WTC11 (cell line): ENCODE measurements around the gene SHF.

Experiments
- E2F5 ChIP-seq: sonication (generic); formaldehyde crosslinking; IDR thresholded peaks from 2 replicates; pipeline ENCODE4 v1.8.1; 2022; ENCODE audit warnings: mild to moderate bottlenecking, moderate library complexity, missing genetic modification reagents
- MLX ChIP-seq: sonication (generic); formaldehyde crosslinking; IDR thresholded peaks from 2 replicates; pipeline ENCODE4 v1.8.1; 2023; ENCODE audit warnings: mild to moderate bottlenecking, missing genetic modification reagents, moderate library complexity
- SP1 ChIP-seq: sonication (generic); formaldehyde crosslinking; conservative IDR thresholded peaks from 2 replicates; pipeline ENCODE4 v1.8.1; 2022; ENCODE audit warnings: missing genetic modification reagents
- USF2 ChIP-seq: sonication (generic); formaldehyde crosslinking; IDR thresholded peaks from 2 replicates; pipeline ENCODE4 v1.8.1; 2023; ENCODE audit warnings: mild to moderate bottlenecking, missing genetic modification reagents, moderate library complexity
- ZNF317 ChIP-seq: sonication (generic); formaldehyde crosslinking; IDR thresholded peaks from 2 replicates; pipeline ENCODE4 v1.8.1; 2023; ENCODE audit warnings: low read depth, mild to moderate bottlenecking, moderate library complexity, missing genetic modification reagents, borderline replicate concordance
- ZNF671 ChIP-seq: fragments of 250-450 bp; sonication (Bioruptor Pico); IDR thresholded peaks from 2 replicates; pipeline ENCODE4 v1.8.0; 2021; ENCODE audit warnings: mild to moderate bottlenecking
- TF ChIP-seq, protein P1 (sequence below): sonication (generic); formaldehyde crosslinking; IDR thresholded peaks from 2 replicates; pipeline ENCODE4 v1.8.0; 2022; ENCODE audit warnings: mild to moderate bottlenecking, missing genetic modification reagents
- TF ChIP-seq, protein P2 (sequence below): sonication (generic); formaldehyde crosslinking; conservative IDR thresholded peaks from 2 replicates; pipeline ENCODE4 v1.8.1; 2022; ENCODE audit warnings: mild to moderate bottlenecking, missing genetic modification reagents

DNA sequence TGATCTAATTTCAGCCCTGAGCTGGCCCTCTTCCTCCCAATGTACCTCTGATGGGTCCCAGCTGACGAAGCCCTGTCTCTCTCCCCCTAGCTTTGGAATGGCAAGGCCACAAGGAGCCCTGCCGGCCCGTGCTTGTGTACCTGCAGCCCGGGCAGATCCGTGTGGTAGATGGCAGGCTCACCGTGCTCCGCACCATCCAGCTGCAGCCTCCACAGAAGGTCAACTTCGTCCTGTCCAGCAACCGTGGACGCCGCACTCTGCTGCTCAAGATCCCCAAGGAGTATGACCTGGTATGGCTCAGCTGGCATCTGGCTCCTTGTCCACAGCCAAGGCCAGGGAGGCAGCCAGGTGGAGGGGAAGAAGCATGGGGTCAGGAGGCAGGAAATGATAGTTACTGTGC is 43.8 kb downstream of the SHF start:
- TF ChIP-seq, protein P1, sequence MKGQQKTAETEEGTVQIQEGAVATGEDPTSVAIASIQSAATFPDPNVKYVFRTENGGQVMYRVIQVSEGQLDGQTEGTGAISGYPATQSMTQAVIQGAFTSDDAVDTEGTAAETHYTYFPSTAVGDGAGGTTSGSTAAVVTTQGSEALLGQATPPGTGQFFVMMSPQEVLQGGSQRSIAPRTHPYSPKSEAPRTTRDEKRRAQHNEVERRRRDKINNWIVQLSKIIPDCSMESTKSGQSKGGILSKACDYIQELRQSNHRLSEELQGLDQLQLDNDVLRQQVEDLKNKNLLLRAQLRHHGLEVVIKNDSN (CRISPR knock-in tag) = no peak
- TF ChIP-seq SP1 (CRISPR knock-in tag) = no peak
- TF ChIP-seq ZNF671 (CRISPR knock-in tag) = no peak
- no peak for TF ChIP-seq ZNF317 (CRISPR knock-in tag)
- no peak for TF ChIP-seq MLX (CRISPR knock-in tag)
- TF ChIP-seq E2F5 (CRISPR knock-in tag) = no peak
- TF ChIP-seq, protein P2, sequence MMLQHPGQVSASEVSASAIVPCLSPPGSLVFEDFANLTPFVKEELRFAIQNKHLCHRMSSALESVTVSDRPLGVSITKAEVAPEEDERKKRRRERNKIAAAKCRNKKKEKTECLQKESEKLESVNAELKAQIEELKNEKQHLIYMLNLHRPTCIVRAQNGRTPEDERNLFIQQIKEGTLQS = no peak
- no peak for TF ChIP-seq USF2
